HEK293 (cell line): ENCODE results near the gene BEST1.

ENCODE experiments used
- CTCF ChIA-PET: fragments of 350-600 bp; formaldehyde crosslinking; extraction: SDS; loops from one replicate; lab custom pipeline; 2021; ENCODE audit warnings: antibody characterized with exemption; lab: Yijun Ruan, JAX
- POLR2A ChIA-PET: fragments of 300-600 bp; formaldehyde crosslinking; extraction: SDS; loops from one replicate; lab custom pipeline; 2020; ENCODE audit warnings: antibody characterized with exemption, inconsistent platforms; lab: Yijun Ruan, JAX
- H3K27ac ChIP-seq: fragments of 200-500 bp; sonication (Bioruptor generic); 2 replicates; pipeline ENCODE4 v1.5.1; 2014; ENCODE audit warnings: low read depth, low read length, control low read depth, inconsistent platforms; ENCODE audit errors: extremely low read depth
- H3K36me3 ChIP-seq, 2 experiments: fragments of 200-500 bp in 1 of 2; sonication (Bioruptor generic) in 1 of 2; 1 replicate in 1 of 2; 2 replicates in 1 of 2; pipeline ENCODE4 v1.5.1; 2014 to 2017; ENCODE audit warnings: inconsistent platforms in 2 of 2, low read length in 2 of 2; ENCODE audit not compliant: control insufficient read depth in 2 of 2, insufficient read depth in 1 of 2
- H3K4me1 ChIP-seq: fragments of 200-500 bp; sonication (Bioruptor generic); 2 replicates; pipeline ENCODE4 v1.5.1; 2014; ENCODE audit warnings: mild to moderate bottlenecking, low read length, inconsistent platforms; ENCODE audit not compliant: control insufficient read depth, insufficient read depth
- H3K4me3 ChIP-seq: 2 replicates; pipeline ENCODE4 v1.5.1; 2011; ENCODE audit warnings: low read depth, mild to moderate bottlenecking, control low read depth, low read length, moderate library complexity
- H3K9me3 ChIP-seq: fragments of 200-500 bp; sonication (Bioruptor generic); 2 replicates; pipeline ENCODE4 v1.5.1; 2014; ENCODE audit warnings: low read depth, low read length, inconsistent platforms; ENCODE audit not compliant: control insufficient read depth, insufficient read depth
- FEZF1 ChIP-seq: fragments of 450-650 bp; formaldehyde crosslinking; IDR thresholded peaks from 2 replicates; pipeline ENCODE4 v1.5.1; 2016; ENCODE audit warnings: missing biosample characterization, missing genetic modification characterization
- GLI2 ChIP-seq: fragments of 450-650 bp; formaldehyde crosslinking; IDR thresholded peaks from 2 replicates; pipeline ENCODE4; 2017; ENCODE audit warnings: missing biosample characterization, missing genetic modification characterization, low read depth, borderline replicate concordance
- KLF1 ChIP-seq: fragments of 450-650 bp; formaldehyde crosslinking; IDR thresholded peaks from 2 replicates; pipeline ENCODE4 v1.5.1; 2016; ENCODE audit warnings: missing biosample characterization, missing genetic modification characterization
- KLF7 ChIP-seq: fragments of 450-650 bp; formaldehyde crosslinking; IDR thresholded peaks from 2 replicates; pipeline ENCODE4 v1.5.1; 2016; ENCODE audit warnings: missing biosample characterization, missing genetic modification characterization, borderline replicate concordance
- MEIS1 ChIP-seq: sonication (generic); formaldehyde crosslinking; IDR thresholded peaks from 2 replicates; pipeline ENCODE4 v1.8.1; 2022; ENCODE audit warnings: missing genetic modification reagents, mild to moderate bottlenecking, borderline replicate concordance
- YY1 ChIP-seq: fragments of 450-650 bp; formaldehyde crosslinking; IDR thresholded peaks from 2 replicates; pipeline ENCODE4 v1.5.1; 2018; ENCODE audit warnings: missing biosample characterization, missing genetic modification characterization
- ZBTB1 ChIP-seq: fragments of 450-650 bp; formaldehyde crosslinking; IDR thresholded peaks from 2 replicates; pipeline ENCODE4 v1.5.1; 2016; ENCODE audit warnings: missing biosample characterization, missing genetic modification characterization
- ZBTB17 ChIP-seq: fragments of 450-650 bp; formaldehyde crosslinking; IDR thresholded peaks from 2 replicates; pipeline ENCODE4 v1.5.1; 2016; ENCODE audit warnings: missing biosample characterization, missing genetic modification characterization
- ZBTB8A ChIP-seq: fragments of 450-650 bp; formaldehyde crosslinking; IDR thresholded peaks from 2 replicates; pipeline ENCODE4 v1.5.1; 2016; ENCODE audit warnings: missing biosample characterization, missing genetic modification characterization
- ZEB2 ChIP-seq: fragments of 450-650 bp; formaldehyde crosslinking; IDR thresholded peaks from 2 replicates; pipeline ENCODE4 v1.5.1; 2016; ENCODE audit warnings: missing biosample characterization, missing genetic modification characterization
- ZFP69B ChIP-seq: fragments of 450-650 bp; formaldehyde crosslinking; IDR thresholded peaks from 2 replicates; pipeline ENCODE4 v1.5.1; 2016; ENCODE audit warnings: missing biosample characterization, missing genetic modification characterization
- ZNF140 ChIP-seq: fragments of 450-650 bp; formaldehyde crosslinking; IDR thresholded peaks from 2 replicates; pipeline ENCODE4 v1.5.1; 2016; ENCODE audit warnings: missing biosample characterization, missing genetic modification characterization
- ZNF157 ChIP-seq: fragments of 450-650 bp; formaldehyde crosslinking; IDR thresholded peaks from 2 replicates; pipeline ENCODE4 v1.5.1; 2016; ENCODE audit warnings: missing biosample characterization, missing genetic modification characterization
- ZNF24 ChIP-seq: fragments of 450-650 bp; formaldehyde crosslinking; IDR thresholded peaks from 2 replicates; pipeline ENCODE4 v1.5.1; 2016; ENCODE audit warnings: missing biosample characterization, missing genetic modification characterization
- ZNF248 ChIP-seq: fragments of 450-650 bp; formaldehyde crosslinking; IDR thresholded peaks from 2 replicates; pipeline ENCODE4 v1.5.1; 2017; ENCODE audit warnings: missing biosample characterization, missing genetic modification characterization
- ZNF292 ChIP-seq: fragments of 450-650 bp; formaldehyde crosslinking; IDR thresholded peaks from 2 replicates; pipeline ENCODE4 v1.5.1; 2016; ENCODE audit warnings: low read depth, missing biosample characterization, missing genetic modification characterization, borderline replicate concordance
- ZNF398 ChIP-seq: fragments of 450-650 bp; formaldehyde crosslinking; IDR thresholded peaks from 2 replicates; pipeline ENCODE4 v1.5.1; 2017; ENCODE audit warnings: missing biosample characterization, missing genetic modification characterization
- ZNF423 ChIP-seq: fragments of 450-650 bp; formaldehyde crosslinking; IDR thresholded peaks from 2 replicates; pipeline ENCODE4 v1.5.1; 2016; ENCODE audit warnings: missing biosample characterization, missing genetic modification characterization
- ZNF548 ChIP-seq: fragments of 450-650 bp; formaldehyde crosslinking; IDR thresholded peaks from 2 replicates; pipeline ENCODE4 v1.5.1; 2016; ENCODE audit warnings: missing biosample characterization, missing genetic modification characterization
- ZNF585B ChIP-seq: fragments of 450-650 bp; formaldehyde crosslinking; IDR thresholded peaks from 2 replicates; pipeline ENCODE4 v1.5.1; 2016; ENCODE audit warnings: missing biosample characterization, missing genetic modification characterization
- ZNF624 ChIP-seq: fragments of 450-650 bp; formaldehyde crosslinking; IDR thresholded peaks from 2 replicates; pipeline ENCODE4 v1.5.1; 2017; ENCODE audit warnings: missing biosample characterization, missing genetic modification characterization
- TF ChIP-seq, protein P1 (sequence below): fragments of 450-650 bp; formaldehyde crosslinking; IDR thresholded peaks from 2 replicates; pipeline ENCODE4 v1.5.1; 2016; ENCODE audit warnings: missing biosample characterization, missing genetic modification characterization

The BEST1 gene

GRCh38 chr11:61967924-61968757 lies 18.0 kb downstream of the BEST1 start:
- Histone ChIP-seq H3K4me1 (0 out of 2 replicates have a peak, but pooled peaks cover 5% of the 10 kb centered on the region), H3K9me3 (no peaks in the 10 kb centered on the region), H3K27ac (peak overlapping the region; percentile 85; the same call in 1 of the 2 replicates), H3K36me3 (peaks cover 0 to 36% of the 10 kb centered on the region in 2 experiments; a peak in 1 of 3 replicates), H3K4me3 (peak overlapping the region; percentile 82)
- no peak for TF ChIP-seq ZFP69B
- peak; percentile 50 for TF ChIP-seq ZNF423 (tag by site-specific recombination)
- no peak for TF ChIP-seq ZBTB17 (tag by site-specific recombination)
- TF ChIP-seq ZEB2 (tag by site-specific recombination), result 0 out of 2 replicates have a peak, but pooled peaks have one; percentile 8
- 0 out of 2 replicates have a peak, but pooled peaks have one; percentile 41 for TF ChIP-seq YY1
- no peak for TF ChIP-seq ZNF624 (tag by site-specific recombination)
- no peak for TF ChIP-seq ZNF292
- TF ChIP-seq, protein P1, sequence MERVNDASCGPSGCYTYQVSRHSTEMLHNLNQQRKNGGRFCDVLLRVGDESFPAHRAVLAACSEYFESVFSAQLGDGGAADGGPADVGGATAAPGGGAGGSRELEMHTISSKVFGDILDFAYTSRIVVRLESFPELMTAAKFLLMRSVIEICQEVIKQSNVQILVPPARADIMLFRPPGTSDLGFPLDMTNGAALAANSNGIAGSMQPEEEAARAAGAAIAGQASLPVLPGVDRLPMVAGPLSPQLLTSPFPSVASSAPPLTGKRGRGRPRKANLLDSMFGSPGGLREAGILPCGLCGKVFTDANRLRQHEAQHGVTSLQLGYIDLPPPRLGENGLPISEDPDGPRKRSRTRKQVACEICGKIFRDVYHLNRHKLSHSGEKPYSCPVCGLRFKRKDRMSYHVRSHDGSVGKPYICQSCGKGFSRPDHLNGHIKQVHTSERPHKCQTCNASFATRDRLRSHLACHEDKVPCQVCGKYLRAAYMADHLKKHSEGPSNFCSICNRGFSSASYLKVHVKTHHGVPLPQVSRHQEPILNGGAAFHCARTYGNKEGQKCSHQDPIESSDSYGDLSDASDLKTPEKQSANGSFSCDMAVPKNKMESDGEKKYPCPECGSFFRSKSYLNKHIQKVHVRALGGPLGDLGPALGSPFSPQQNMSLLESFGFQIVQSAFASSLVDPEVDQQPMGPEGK, result no peak
- no peak for TF ChIP-seq ZNF585B (tag by site-specific recombination)
- no peak for TF ChIP-seq ZNF398 (tag by site-specific recombination)
- ChIA-PET POLR2A (interaction anchor here (0.6 to 3.2 kb wide), 17 partner anchors 10 to 156 kb away, joined by 3 to 22 read pairs (median 4); partner anchors contain the start of genes BEST1 and INCENP), CTCF (interaction anchor here (0.9 to 2.8 kb wide), 10 partner anchors 21 to 140 kb away, joined by 3 to 18 read pairs (median 4); no protein-coding TSS in a partner anchor)

- ChIA-PET CTCF (interaction anchor here (1.0 to 2.8 kb wide), 8 partner anchors 21 to 115 kb away, joined by 3 to 18 read pairs (median 4); no protein-coding TSS in a partner anchor), POLR2A (interaction anchor here (0.6 to 3.2 kb wide), 10 partner anchors 10 to 706 kb away, joined by 3 to 22 read pairs (median 4); partner anchors contain the start of genes BEST1 and FADS3)
- TF ChIP-seq ZNF157 (tag by site-specific recombination) (no peak), ZBTB1 (tag by site-specific recombination) (no peak), ZNF248 (tag by site-specific recombination) (no peak), KLF1 (tag by site-specific recombination) (peak; percentile 73; the same call in 1 of the 2 replicates), FEZF1 (no peak), ZNF24 (no peak), MEIS1 (no peak), ZNF548 (no peak), KLF7 (tag by site-specific recombination) (0 out of 2 replicates have a peak, but pooled peaks have one; percentile 31), GLI2 (tag by site-specific recombination) (no peak), ZNF423 (tag by site-specific recombination) (no peak), ZBTB8A (tag by site-specific recombination) (no peak), ZNF140 (tag by site-specific recombination) (no peak)
- H3K27ac ChIP-seq, result no peak overlapping the region
- no peaks in the 10 kb centered on the region for H3K9me3 ChIP-seq
- no peak overlapping the region for H3K4me3 ChIP-seq
- H3K4me1 ChIP-seq, result 0 out of 2 replicates have a peak, but pooled peaks cover 5% of the 10 kb centered on the region
- H3K36me3 ChIP-seq, result peaks cover 0 to 29% of the 10 kb centered on the region in 2 experiments; a peak in 1 of 3 replicates
These were observed 18.7 kb downstream of the BEST1 start for GRCh38 chr11:61968758-61969390.
